Heart right ventricle (tissue), 16 donors: ENCODE data around the gene HMGB2. TPM values are rescaled to one million over a fixed set of nuclear protein-coding genes. Genes with fewer than 3 reads are reported as not detected.

Experiments used
- ATAC-seq, 8 donors: fragments of 200-7000 bp; cut with Tn5 transposase; one replicate each; pipeline ENCODE4 v1.9.1; 2020; ENCODE audit warnings: mild to moderate bottlenecking in 8 of 8, moderate library complexity in 8 of 8, moderate number of reproducible peaks in 1 of 8
- DNase-seq, 2 donors: peaks; one replicate each; pipeline ENCODE4 v3.0.0-alpha.2; 2020
- H3K27ac ChIP-seq, 10 donors: fragments of 200-600 bp; sonication (generic) in 2 of 10; one replicate each; pipeline versions ENCODE4 v1.5.0 to v1.8.0; 2020 to 2022; ENCODE audit warnings: mild to moderate bottlenecking in 3 of 10
- H3K27me3 ChIP-seq, 7 donors: fragments of 200-600 bp; one replicate each; pipeline ENCODE4 v1.8.0; 2021 to 2022; ENCODE audit warnings: mild to moderate bottlenecking in 2 of 7
- H3K36me3 ChIP-seq, 9 donors: fragments of 200-600 bp; sonication (generic) in 1 of 9; one replicate each; pipeline versions ENCODE4 v1.5.0 to v1.8.0; 2020 to 2022; ENCODE audit warnings: mild to moderate bottlenecking in 2 of 9
- H3K4me1 ChIP-seq, 9 donors: fragments of 200-600 bp; sonication (generic) in 1 of 9; one replicate each; pipeline versions ENCODE4 v1.5.0 to v1.8.0; 2020 to 2022; ENCODE audit warnings: mild to moderate bottlenecking in 4 of 9
- H3K4me3 ChIP-seq, 10 donors: fragments of 200-600 bp; sonication (generic) in 2 of 10; one replicate each; pipeline versions ENCODE4 v1.5.0 to v1.8.0; 2020 to 2022; ENCODE audit warnings: mild to moderate bottlenecking in 7 of 10, moderate library complexity in 2 of 10
- H3K9me3 ChIP-seq, 11 donors: fragments of 200-600 bp in 10 of 11; sonication (generic) in 2 of 11; one replicate each; pipeline versions ENCODE4 v1.5.0 to v1.8.0; 2013 to 2022; ENCODE audit warnings: mild to moderate bottlenecking in 2 of 11, control low read depth in 1 of 11, moderate library complexity in 1 of 11
- CTCF ChIP-seq, 9 donors: fragments of 200-600 bp; sonication (generic) in 2 of 9; IDR thresholded peaks; one replicate each; pipeline versions ENCODE4 v1.5.0 to v1.8.0; 2021 to 2022; ENCODE audit warnings: antibody characterized with exemption in 9 of 9, mild to moderate bottlenecking in 5 of 9, moderate library complexity in 1 of 9
- WGBS, 2 donors: extraction: QIAGEN DNeasy Blood & Tissue Kit; methylation state at CpG; one replicate each; pipeline ENCODE4 v1.1.7; 2013; ENCODE audit warnings: inconsistent platforms in 1 of 2; 5-methylcytosine and 5-hydroxymethylcytosine counted together
- intact Hi-C, 10 donors: fragments of 100-400 bp; cut with DNase I; formaldehyde crosslinking; loops; one replicate each; pipeline versions ENCODE4 v1.11.1 to v1.14.2; 2022
- polyA plus RNA-seq, 2 donors: library from polyadenylated mRNA; stranded (reverse); fragments of 200-250 nt; gene quantifications; one replicate each; pipeline ENCODE4 v1.2.3, GENCODE V29; 2013
- total RNA-seq, 10 donors: library from RNA; stranded (reverse); fragmentation: NEBNext Ultra II Directional in 3 of 10; extraction: Animal tissue kit (Norgen Biotek cat#: 25700) in 3 of 10; gene quantifications; one replicate each; pipeline versions ENCODE4 v1.2.1 to v1.2.4, GENCODE V29; 2021 to 2023
- donor health status: Arrhythmogenic right ventricular cardiomyopathy.
- donor health status: ischemic (EF 13 %, LVEDD 7.1; RV severe dilation, severe dysfunction).
- donor health status: healthy with polysubstance abuse.
- donor health status: DM: no; HTN: yes; CAD: no.
- donor health status: DM: no; HTN: no; CAD: no.
- donor health status: ischemic (EF 25% LVEDD 6.9; RV normal size, moderate dysfunction).
- donor health status: ischemic (EF 25% LVEDD 5.7; RV mildly dilated, moderate dysfunction).
- donor health status: healthy.
- donor health status: DM: yes; HTN: yes; CAD: no.
- donor health status: Ischemic cardiomyopathy.
- donor health status: ischemic (EF 35%, LVEDD 5.7; RV mildly dilated, moderate dysfunction).
- donor health status: nonischemic (EF 11% LVEDD 7.7; RV severe dilation, severe dysfunction).
- donor health status: DM: yes; HTN: yes; CAD: no.
- donor health status: PGD.
- donor health status: ischemic (EF 29% LVEDD 5.4; RV normal size, mild dysfunction).
- donor health status: nonischemic (EF 23%, LVEDD 6.1; RV moderate dilation, normal function).

Gene HMGB2
- total and polyA plus RNA-seq, 12 donors, result 27.3 to 97.6 (median 49.8) TPM

- intact Hi-C loops, result no loop called here
- Histone ChIP-seq H3K9me3 (no peaks in the 10 kb centered on the region), H3K27ac (no peak overlapping the region), H3K4me3 (no peak overlapping the region), H3K27me3 (no peaks in the 10 kb centered on the region), H3K4me1 (peaks cover 0 to 10% (median 0%) of the 10 kb centered on the region in 9 donors), H3K36me3 (no peaks in the 10 kb centered on the region)
- TF ChIP-seq CTCF (IDR thresholded peaks at IDR 0.05), result no peak
- DNase-seq (no peak), ATAC-seq (no peak)
- 95 to 100% methylated on average over 1 of the region's 1 CpG for WGBS, 2 donors
Measured at GRCh38 chr4:173347467-173347866, 13.3 kb upstream of the HMGB2 start.

DNA sequence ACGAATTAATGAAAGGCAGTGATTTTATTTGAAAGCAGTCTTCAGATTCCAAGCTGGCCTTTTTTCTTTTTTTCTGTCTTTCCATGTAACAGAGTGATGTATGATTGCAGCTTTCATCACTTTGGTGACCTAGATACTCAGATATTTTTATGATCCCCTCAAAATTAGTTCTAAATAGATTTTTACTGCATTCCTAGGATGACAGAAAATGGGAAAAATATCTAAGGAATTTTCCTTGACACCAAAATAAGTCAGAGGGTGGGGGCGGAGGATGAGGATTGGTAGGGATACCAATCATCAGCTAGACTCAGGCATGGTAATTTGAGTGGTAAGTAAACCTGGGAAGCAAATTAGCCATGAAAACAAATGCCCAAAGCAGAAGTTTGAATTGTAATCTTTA is 11.9 kb upstream of the HMGB2 start:
- 48 to 88% methylated on average over 2 of the region's 2 CpGs for WGBS, 2 donors
- Histone ChIP-seq H3K9me3 (no peaks in the 10 kb centered on the region), H3K27ac (no peak overlapping the region), H3K36me3 (no peaks in the 10 kb centered on the region), H3K4me1 (peaks cover 0 to 15% (median 0%) of the 10 kb centered on the region in 9 donors), H3K27me3 (no peaks in the 10 kb centered on the region), H3K4me3 (no peak overlapping the region)
- intact Hi-C loops, result no loop called here
- ATAC-seq, result no peak
- TF ChIP-seq CTCF (IDR thresholded peaks at IDR 0.05), result no peak
- DNase-seq, result no peak

GRCh38 chr4:173345648-173346047 is 11.5 kb upstream of the HMGB2 start:
- TF ChIP-seq CTCF (IDR thresholded peaks at IDR 0.05), result no peak
- H3K27me3 ChIP-seq, result no peaks in the 10 kb centered on the region
- WGBS, 2 donors, result 56 to 64% methylated on average over 2 of the region's 2 CpGs
- no peak overlapping the region for H3K4me3 ChIP-seq
- H3K4me1 ChIP-seq, result peaks cover 0 to 20% (median 0%) of the 10 kb centered on the region in 9 donors
- H3K36me3 ChIP-seq, result no peaks in the 10 kb centered on the region
- intact Hi-C loops, result no loop called here
- ATAC-seq, result no peak
- no peak overlapping the region for H3K27ac ChIP-seq
- no peak for DNase-seq
- no peaks in the 10 kb centered on the region for H3K9me3 ChIP-seq

- Histone ChIP-seq H3K36me3 (no peaks in the 10 kb centered on the region), H3K9me3 (no peaks in the 10 kb centered on the region), H3K4me1 (peaks cover 0 to 21% (median 0%) of the 10 kb centered on the region in 9 donors), H3K4me3 (no peak overlapping the region), H3K27me3 (no peaks in the 10 kb centered on the region), H3K27ac (peak overlapping the region in 6 of 10 donors; percentile 2 to 60 (median 20))
- peak in 3 of 8 donors; percentile 39 to 52 (median 42) for ATAC-seq
- 66 to 71% methylated on average over 3 of the region's 3 CpGs for WGBS, 2 donors
- no peak for DNase-seq
- no peak for TF ChIP-seq CTCF (IDR thresholded peaks at IDR 0.05)
- intact Hi-C loops, result no loop called here
Measured at GRCh38 chr4:173343832-173344397, 9.8 kb upstream of the HMGB2 start.
